H1 (cell line): ENCODE results near the gene GLDC. TPM values are rescaled to one million over a fixed set of nuclear protein-coding genes. Genes with fewer than 3 reads are reported as not detected.

ENCODE experiments used
- CTCF ChIA-PET: fragments of 300-600 bp; sonication (Branson Sonifier 250); formaldehyde crosslinking; loops from one replicate; lab custom pipeline; 2021; ENCODE audit not compliant: partially characterized antibody; lab: Charles Lee
- POLR2A ChIA-PET: fragments of 300-600 bp; sonication (Branson Sonifier 250); formaldehyde crosslinking; loops from one replicate; lab custom pipeline; 2021; ENCODE audit warnings: inconsistent platforms; ENCODE audit not compliant: partially characterized antibody; lab: Charles Lee
- DNase-seq, 2 experiments: peaks; one replicate each; pipeline versions ENCODE4 v3.0.0 to v3.0.0-alpha.2; 2010 to 2022; ENCODE audit warnings: low spot score in 2 of 2, low read depth in 1 of 2, mixed read lengths in 1 of 2
- FAIRE-seq: peaks from 2 replicates; lab custom pipeline; 2011; peaks lifted over from hg19 to GRCh38; lab: Jason Lieb, UNC
- H2AFZ ChIP-seq: 2 replicates; pipeline ENCODE4 v1.8.1; 2012; ENCODE audit warnings: low read length, inconsistent platforms
- H2AK5ac ChIP-seq: 2 replicates; pipeline ENCODE4 v1.6.1; 2013; ENCODE audit warnings: low read depth, low read length
- H2BK120ac ChIP-seq: replicated peaks from 2 replicates; pipeline ENCODE3; 2013; ENCODE audit warnings: low read depth, low read length, inconsistent platforms
- H2BK12ac ChIP-seq: 2 replicates; pipeline ENCODE4 v1.6.1; 2013; ENCODE audit warnings: low read depth, low read length
- H2BK15ac ChIP-seq: 2 replicates; pipeline ENCODE4 v1.6.1; 2013; ENCODE audit warnings: low read length
- H2BK20ac ChIP-seq: 2 replicates; pipeline ENCODE4 v1.6.1; 2013; ENCODE audit warnings: low read length
- H2BK5ac ChIP-seq: 2 replicates; pipeline ENCODE4 v1.6.1; 2013; ENCODE audit warnings: low read depth, low read length
- H3K14ac ChIP-seq: 2 replicates; pipeline ENCODE4 v1.6.1; 2013; ENCODE audit warnings: inconsistent platforms; ENCODE audit not compliant: insufficient read length
- H3K18ac ChIP-seq: 2 replicates; pipeline ENCODE4 v1.6.1; 2013; ENCODE audit warnings: low read length; ENCODE audit errors: extremely low read depth
- H3K23ac ChIP-seq: 2 replicates; pipeline ENCODE4 v1.6.1; 2013; ENCODE audit warnings: inconsistent platforms; ENCODE audit not compliant: insufficient read length
- H3K23me2 ChIP-seq: 2 replicates; pipeline ENCODE4 v1.6.1; 2013; ENCODE audit warnings: low read depth, low read length
- H3K27ac ChIP-seq: 2 replicates; pipeline ENCODE4 v1.6.1; 2011; ENCODE audit warnings: low read depth, low read length, inconsistent platforms
- H3K27me3 ChIP-seq, 4 experiments: replicated peaks in 1 of 4; 1 replicate in 1 of 4; 2 replicates in 3 of 4; pipeline versions ENCODE4 v1.6.1 to v1.8.1; 2011 to 2013; ENCODE audit warnings: low read length in 3 of 4, mild to moderate bottlenecking in 3 of 4, inconsistent platforms in 2 of 4, mixed read lengths in 2 of 4, moderate library complexity in 1 of 4; ENCODE audit not compliant: control insufficient read depth in 3 of 4, insufficient read depth in 3 of 4; ENCODE audit errors: extremely low read depth in 1 of 4
- H3K36me3 ChIP-seq, 4 experiments: 2 replicates each; pipeline versions ENCODE4 v1.6.1 to v1.8.1; 2011 to 2013; ENCODE audit warnings: mild to moderate bottlenecking in 4 of 4, low read length in 3 of 4, moderate library complexity in 2 of 4, control low read depth in 1 of 4, inconsistent platforms in 1 of 4; ENCODE audit not compliant: insufficient read depth in 4 of 4, control insufficient read depth in 2 of 4
- H3K4ac ChIP-seq: replicated peaks from 2 replicates; pipeline ENCODE3; 2013; ENCODE audit warnings: low read length, low read depth, mixed read lengths, inconsistent platforms; ENCODE audit not compliant: insufficient read length
- H3K4me1 ChIP-seq, 4 experiments: replicated peaks in 1 of 4; 1 replicate in 1 of 4; 2 replicates in 3 of 4; pipeline versions ENCODE4 v1.6.1 to v1.8.1; 2011 to 2013; ENCODE audit warnings: low read length in 3 of 4, inconsistent platforms in 2 of 4, mixed read lengths in 1 of 4; ENCODE audit not compliant: insufficient read depth in 4 of 4, control insufficient read depth in 3 of 4
- H3K4me2 ChIP-seq, 2 experiments: 2 replicates each; pipeline versions ENCODE4 v1.6.1 to v1.8.1; 2011 to 2013; ENCODE audit warnings: low read depth in 2 of 2, low read length in 2 of 2, control low read depth in 1 of 2, inconsistent platforms in 1 of 2, mild to moderate bottlenecking in 1 of 2; ENCODE audit not compliant: insufficient read depth in 1 of 2
- H3K4me3 ChIP-seq, 4 experiments: fragments of 200-600, 300-600 bp in 1 of 4; sonication (generic), shearing (Covaris generic), sonication (Bioruptor Twin) in 1 of 4; 2 replicates each; pipeline versions ENCODE4 v1.5.1 to v1.8.1; 2011 to 2016; ENCODE audit warnings: low read length in 4 of 4, low read depth in 3 of 4, control low read depth in 2 of 4, inconsistent platforms in 2 of 4, mild to moderate bottlenecking in 2 of 4, mixed read lengths in 1 of 4, moderate library complexity in 1 of 4; ENCODE audit not compliant: insufficient read depth in 2 of 4; ENCODE audit errors: extremely low read depth in 1 of 4
- H3K56ac ChIP-seq: replicated peaks from 2 replicates; pipeline ENCODE3; 2013; ENCODE audit warnings: low read depth, mild to moderate bottlenecking, mixed read lengths, low read length, inconsistent platforms; ENCODE audit not compliant: insufficient read length
- H3K79me1 ChIP-seq: 2 replicates; pipeline ENCODE4 v1.6.1; 2013; ENCODE audit warnings: low read depth, low read length, control low read depth
- H3K79me2 ChIP-seq, 2 experiments: 2 replicates each; pipeline versions ENCODE4 v1.6.1 to v1.8.1; 2012 to 2013; ENCODE audit warnings: low read length in 2 of 2, mild to moderate bottlenecking in 2 of 2, inconsistent platforms in 1 of 2; ENCODE audit not compliant: insufficient read depth in 2 of 2, control insufficient read depth in 1 of 2
- H3K9ac ChIP-seq, 4 experiments: replicated peaks in 1 of 4; 1 replicate in 1 of 4; 2 replicates in 3 of 4; pipeline versions ENCODE4 v1.6.1 to v1.8.1; 2011 to 2013; ENCODE audit warnings: low read depth in 3 of 4, low read length in 3 of 4, control low read depth in 2 of 4, mild to moderate bottlenecking in 2 of 4, moderate library complexity in 2 of 4, inconsistent platforms in 1 of 4; ENCODE audit errors: extremely low read depth in 1 of 4
- H3K9me3 ChIP-seq, 2 experiments: 2 replicates each; pipeline versions ENCODE4 v1.6.1 to v1.8.1; 2012 to 2013; ENCODE audit warnings: mild to moderate bottlenecking in 2 of 2, moderate library complexity in 2 of 2, control low read depth in 1 of 2, inconsistent platforms in 1 of 2, low read depth in 1 of 2, low read length in 1 of 2, mixed read lengths in 1 of 2; ENCODE audit not compliant: insufficient read depth in 2 of 2
- H4K20me1 ChIP-seq, 2 experiments: replicated peaks in 1 of 2; 2 replicates each; pipeline versions ENCODE3 to v1.8.1; 2011 to 2013; ENCODE audit warnings: inconsistent platforms in 2 of 2, low read length in 2 of 2, mild to moderate bottlenecking in 1 of 2; ENCODE audit not compliant: insufficient read depth in 2 of 2, control insufficient read depth in 1 of 2
- H4K5ac ChIP-seq: 2 replicates; pipeline ENCODE4 v1.6.1; 2013; ENCODE audit warnings: low read length, low read depth, mixed read lengths, inconsistent platforms; ENCODE audit not compliant: insufficient read length
- H4K8ac ChIP-seq: 2 replicates; pipeline ENCODE4 v1.8.0; 2013; ENCODE audit warnings: mild to moderate bottlenecking, moderate library complexity, low read length, inconsistent platforms; ENCODE audit not compliant: insufficient read depth; ENCODE audit errors: extremely low read depth
- H4K91ac ChIP-seq: replicated peaks from 2 replicates; pipeline ENCODE3; 2013; ENCODE audit warnings: low read length, mixed read lengths, inconsistent platforms; ENCODE audit not compliant: insufficient read length
- BACH1 ChIP-seq: IDR thresholded peaks from 2 replicates; pipeline ENCODE4 v1.6.1; 2012; ENCODE audit warnings: low read length, improper control_type of control experiment
- CBX8 ChIP-seq: fragments of 300-800, 300-1000 bp; sonication (generic); IDR thresholded peaks from 2 replicates; pipeline ENCODE4 v1.7.1; 2016; ENCODE audit warnings: low read depth, low read length, borderline replicate concordance
- CTBP2 ChIP-seq: IDR thresholded peaks from 2 replicates; pipeline ENCODE4 v1.7.0; 2011; ENCODE audit warnings: borderline replicate concordance, mild to moderate bottlenecking, moderate library complexity, mixed read lengths, low read length; ENCODE audit not compliant: insufficient read depth, insufficient read length
- HDAC2 ChIP-seq, 2 experiments: fragments of 300-600 bp in 1 of 2; sonication (generic) in 1 of 2; IDR thresholded peaks; 2 replicates each; pipeline ENCODE4 v1.6.1; 2011 to 2012; ENCODE audit warnings: low read depth in 2 of 2, low read length in 2 of 2, mild to moderate bottlenecking in 2 of 2, moderate library complexity in 2 of 2, borderline replicate concordance in 1 of 2, inconsistent platforms in 1 of 2
- JUN ChIP-seq: IDR thresholded peaks from 2 replicates; pipeline ENCODE4 v1.6.1; 2011; ENCODE audit warnings: low read depth, mild to moderate bottlenecking, improper control_type of control experiment, low read length
- KDM1A ChIP-seq: fragments of 200-600, 300-600 bp; sonication (generic); IDR thresholded peaks from 2 replicates; pipeline ENCODE4 v1.7.1; 2016; ENCODE audit warnings: mild to moderate bottlenecking, low read length, borderline replicate concordance
- MAFK ChIP-seq: IDR thresholded peaks from 2 replicates; pipeline ENCODE4 v1.6.1; 2012; ENCODE audit warnings: low read depth, mild to moderate bottlenecking, improper control_type of control experiment, low read length
- POLR2A ChIP-seq, 2 experiments: IDR thresholded peaks; 1 replicate in 1 of 2; 2 replicates in 1 of 2; pipeline ENCODE4 v1.6.1; 2011; ENCODE audit warnings: low read depth in 2 of 2, low read length in 2 of 2, mild to moderate bottlenecking in 2 of 2; ENCODE audit errors: control extremely low read depth in 1 of 2
- POLR2AphosphoS5 ChIP-seq: IDR thresholded peaks from 2 replicates; pipeline ENCODE4 v1.6.1; 2011; ENCODE audit warnings: low read depth, low read length
- SAP30 ChIP-seq: fragments of 300-600 bp; sonication (generic); IDR thresholded peaks from 2 replicates; pipeline ENCODE4 v1.7.1; 2012; ENCODE audit warnings: low read length, moderate library complexity, mild to moderate bottlenecking, inconsistent platforms; ENCODE audit not compliant: insufficient read depth, insufficient replicate concordance
- SIRT6 ChIP-seq: IDR thresholded peaks from one replicate; pipeline ENCODE4 v1.7.1; 2012; ENCODE audit warnings: low read length, inconsistent platforms
- TAF1 ChIP-seq: IDR thresholded peaks from 2 replicates; pipeline ENCODE4 v1.6.1; 2011; ENCODE audit warnings: mild to moderate bottlenecking, low read depth, low read length
- TAF7 ChIP-seq: optimal IDR thresholded peaks from 2 replicates; pipeline ENCODE3; 2011; ENCODE audit warnings: low read depth, mild to moderate bottlenecking, inconsistent platforms, low read length, moderate library complexity, borderline replicate concordance
- TCF12 ChIP-seq: IDR thresholded peaks from 2 replicates; pipeline ENCODE4 v1.6.1; 2011; ENCODE audit warnings: low read depth, mild to moderate bottlenecking, low read length
- WGBS, 2 experiments: shearing (Covaris generic) in 1 of 2; methylation state at CpG; one replicate each; pipeline versions ENCODE4 v1.1.6 to v1.1.7; 2013 to 2015; ENCODE audit warnings: low lambda C conversion rate in 2 of 2, mixed read lengths in 2 of 2, inconsistent platforms in 1 of 2, low coverage in 1 of 2, missing lambda C conversion rate in 1 of 2; ENCODE audit not compliant: insufficient replicate concordance in 2 of 2, insufficient coverage in 1 of 2, insufficient read length in 1 of 2; ENCODE audit errors: extremely low coverage in 1 of 2, missing lambda C conversion rate in 1 of 2; 5-methylcytosine and 5-hydroxymethylcytosine counted together
- polyA plus RNA-seq, 7 experiments: library from polyadenylated mRNA; depleted of rRNA in 3 of 7; stranded (reverse) in 5 of 7; unstranded in 2 of 7; fragments of >200 nt in 5 of 7; fragments of 200-250 nt in 2 of 7; gene quantifications; 1 replicate in 5 of 7; 2 replicates in 1 of 7; 4 replicates in 1 of 7; pipeline versions ENCODE4 v1.2.1 to v1.2.3, GENCODE V29; 2011 to 2013; ENCODE audit warnings: missing spikeins in 2 of 7, mixed read lengths in 2 of 7
- total RNA-seq: library from RNA; stranded (reverse); fragmentation: NEBNext Ultra II Directional; extraction: Animal tissue kit (Norgen Biotek cat#: 25700); gene quantifications from 2 replicates; pipeline ENCODE4 v1.2.1, GENCODE V29; 2021

The GLDC gene
- total and polyA plus RNA-seq, 2 of the 8 experiments (the other 6 are each of a cell fraction or from before 2014, with no cell fraction given), result 48.8 to 101 TPM

DNA sequence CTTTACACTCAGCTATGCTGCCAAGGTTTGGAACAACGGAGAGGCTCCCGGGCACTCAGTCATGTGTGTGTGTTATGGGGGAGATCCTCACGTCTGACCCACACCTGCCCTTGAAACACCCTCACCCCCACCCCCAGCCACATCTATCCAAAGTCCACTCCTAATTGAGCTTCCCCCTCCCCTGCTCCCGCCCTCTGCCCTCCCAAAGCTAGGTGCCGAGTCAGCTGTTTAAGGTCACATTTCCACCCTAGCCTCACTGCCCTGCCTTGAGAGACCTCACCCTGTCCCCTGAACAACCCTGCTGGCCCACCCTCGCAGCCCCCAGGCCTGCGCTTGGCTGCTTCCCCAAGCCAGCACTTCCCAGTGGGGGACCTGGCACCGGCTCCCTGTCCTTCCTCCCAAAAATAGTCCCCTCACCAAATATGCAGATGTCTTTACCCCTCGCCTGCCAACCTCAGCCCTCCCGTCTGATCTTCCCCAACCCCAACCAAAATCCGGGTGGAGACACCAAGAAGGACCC, 36.0 kb downstream of the GLDC start:
- no peak overlapping the region for H4K91ac ChIP-seq
- no peak overlapping the region for H3K14ac ChIP-seq
- no peak overlapping the region for H3K27ac ChIP-seq
- no peaks in the 10 kb centered on the region for H3K9me3 ChIP-seq
- no peak overlapping the region for H2BK12ac ChIP-seq
- H3K23ac ChIP-seq, result no peak overlapping the region
- no peak overlapping the region for H3K18ac ChIP-seq
- H4K5ac ChIP-seq, result no peak overlapping the region
- no peak overlapping the region; the same call in 1 of the 2 replicates for H4K8ac ChIP-seq
- H2BK120ac ChIP-seq, result no peak overlapping the region
- FAIRE-seq (no peak), DNase-seq (no peak)
- H3K4me3 ChIP-seq, result no peak overlapping the region
- H3K27me3 ChIP-seq, result no peaks in the 10 kb centered on the region
- no peaks in the 10 kb centered on the region for H3K4me1 ChIP-seq
- peaks cover 7 to 20% (median 13%) of the 10 kb centered on the region in 4 experiments for H3K36me3 ChIP-seq
- ChIA-PET POLR2A (interaction anchor here (0.7 to 1.1 kb wide), 2 partner anchors 23 to 364 kb away, joined by 3 read pairs; no protein-coding TSS in a partner anchor), CTCF (interaction anchor here (0.6 to 1.5 kb wide), 2 partner anchors 45 to 58 kb away, joined by 4 to 5 read pairs; no protein-coding TSS in a partner anchor)
- no peak overlapping the region for H2AK5ac ChIP-seq
- no peak overlapping the region for H2AFZ ChIP-seq
- no peaks in the 10 kb centered on the region for H3K79me1 ChIP-seq
- 89% methylated on average over 9 of the region's 11 CpGs; no CpG with 5 or more reads in 1 of the 2 experiments for WGBS, 2 experiments
- H3K23me2 ChIP-seq, result no peaks in the 10 kb centered on the region; the same call in 1 of the 2 replicates
- no peak overlapping the region for H2BK5ac ChIP-seq
- H3K9ac ChIP-seq, result no peak overlapping the region
- no peak overlapping the region for H2BK15ac ChIP-seq
- H3K79me2 ChIP-seq, result no peaks in the 10 kb centered on the region
- H4K20me1 ChIP-seq, result no peaks in the 10 kb centered on the region
- no peak overlapping the region for H3K56ac ChIP-seq
- H3K4me2 ChIP-seq, result no peak overlapping the region
- H2BK20ac ChIP-seq, result no peak overlapping the region
- no peak overlapping the region for H3K4ac ChIP-seq
- TF ChIP-seq TAF7, result no peak
- no peak for TF ChIP-seq TCF12
- no peak for TF ChIP-seq BACH1
- no peak for TF ChIP-seq TAF1
- TF ChIP-seq JUN, result no peak
- no peak for TF ChIP-seq HDAC2 (IDR thresholded peaks at IDR 0.05; ENCODE audit: borderline replicate concordance in 1 of 2, low read depth in 2 of 2, low read length in 2 of 2)
- no peak for TF ChIP-seq KDM1A
- TF ChIP-seq POLR2AphosphoS5, result no peak
- no peak for TF ChIP-seq SAP30
- TF ChIP-seq CBX8, result no peak
- TF ChIP-seq MAFK, result no peak
- no peak for TF ChIP-seq CTBP2
- TF ChIP-seq SIRT6, result no peak
- TF ChIP-seq POLR2A (IDR thresholded peaks at IDR 0.05; ENCODE audit: control extremely low read depth in 1 of 2, low read depth in 2 of 2, low read length in 2 of 2), result no peak
